OCI-LY7 (cell line): ENCODE measurements around the gene MICAL3. TPM values are rescaled to one million over a fixed set of nuclear protein-coding genes. Genes with fewer than 3 reads are reported as not detected.

Experiments
- BruUV-seq: library from RNA; stranded (reverse); fragments of 400-500 nt; replicated peaks from 2 replicates; lab custom pipeline; 2021; lab: Mats Ljungman, UMichigan
- CTCF ChIA-PET: fragments of 300-600 bp; sonication (Branson Sonifier 250); formaldehyde crosslinking; loops from one replicate; lab custom pipeline; 2022; ENCODE audit warnings: antibody characterized with exemption; ENCODE audit not compliant: unreplicated experiment; lab: Charles Lee
- POLR2A ChIA-PET: fragments of 300-600 bp; sonication (Branson Sonifier 250); formaldehyde crosslinking; loops from one replicate; lab custom pipeline; 2022; ENCODE audit warnings: antibody characterized with exemption; lab: Charles Lee
- DNase-seq: peaks from one replicate; pipeline ENCODE4 v3.0.0-alpha.2; 2015; ENCODE audit warnings: low spot score
- H2AFZ ChIP-seq: fragments of 200-600 bp; sonication (generic), shearing (Covaris generic); 2 replicates; pipeline ENCODE4 v1.6.1; 2014; ENCODE audit warnings: mild to moderate bottlenecking, antibody characterized with exemption, low read length, moderate library complexity
- H3K27ac ChIP-seq: fragments of 200-600 bp; sonication (generic); 2 replicates; pipeline ENCODE4 v1.5.1; 2014; ENCODE audit warnings: mixed run types, low read depth, mild to moderate bottlenecking, moderate library complexity, low read length, inconsistent platforms; ENCODE audit not compliant: poor library complexity, severe bottlenecking
- H3K36me3 ChIP-seq: fragments of 200-600 bp; sonication (generic); 2 replicates; pipeline ENCODE4 v1.6.1; 2014; ENCODE audit warnings: mild to moderate bottlenecking, antibody characterized with exemption, low read length, moderate library complexity, mixed read lengths; ENCODE audit not compliant: insufficient read depth
- H3K4me1 ChIP-seq: fragments of 200-600 bp; sonication (generic); 2 replicates; pipeline ENCODE4 v1.5.1; 2014; ENCODE audit warnings: mild to moderate bottlenecking, low read length; ENCODE audit not compliant: insufficient read depth, poor library complexity, severe bottlenecking
- H3K4me2 ChIP-seq: fragments of 200-600 bp; sonication (generic); 2 replicates; pipeline ENCODE4 v1.6.1; 2014; ENCODE audit warnings: mild to moderate bottlenecking, low read length
- H3K4me3 ChIP-seq: fragments of 200-600 bp; sonication (generic); 2 replicates; pipeline ENCODE4 v1.5.1; 2014; ENCODE audit warnings: mild to moderate bottlenecking, low read depth, low read length; ENCODE audit not compliant: poor library complexity, severe bottlenecking
- H3K79me2 ChIP-seq: fragments of 200-600 bp; sonication (generic); 2 replicates; pipeline ENCODE4 v1.6.1; 2016; ENCODE audit warnings: low read depth, mild to moderate bottlenecking, low read length, moderate library complexity, mixed read lengths; ENCODE audit not compliant: insufficient read depth
- H3K9me2 ChIP-seq: fragments of 200-600 bp; sonication (generic); 2 replicates; pipeline ENCODE4 v1.6.1; 2016; ENCODE audit warnings: mild to moderate bottlenecking, low read length, mixed read lengths; ENCODE audit not compliant: insufficient read depth
- H3K9me3 ChIP-seq: fragments of 200-600 bp; sonication (generic); 2 replicates; pipeline ENCODE4 v1.6.1; 2014; ENCODE audit warnings: mild to moderate bottlenecking, mixed run types, low read length, mixed read lengths
- H4K20me1 ChIP-seq: fragments of 200-600 bp; sonication (generic); 2 replicates; pipeline ENCODE4 v1.6.1; 2014; ENCODE audit warnings: mild to moderate bottlenecking, antibody characterized with exemption, low read length, moderate library complexity, mixed read lengths; ENCODE audit not compliant: insufficient read depth
- CTCF ChIP-seq: fragments of 200-600 bp; sonication (generic); conservative IDR thresholded peaks from 2 replicates; pipeline ENCODE4 v1.5.1; 2014; ENCODE audit warnings: mild to moderate bottlenecking, antibody characterized with exemption, low read length, moderate library complexity, mixed read lengths
- EZH2phosphoT487 ChIP-seq: fragments of 200-600 bp; sonication (generic); IDR thresholded peaks from 2 replicates; pipeline ENCODE4 v1.6.1; 2018; ENCODE audit warnings: low read depth, borderline replicate concordance, mild to moderate bottlenecking, mixed run types, antibody characterized with exemption, low read length, moderate library complexity, mixed read lengths
- intact Hi-C: fragments of 100-400 bp; cut with micrococcal nuclease; formaldehyde crosslinking; loops from one replicate; pipeline ENCODE4 v1.10.0; 2022; ENCODE audit not compliant: unreplicated experiment
- total RNA-seq, 2 experiments: library from RNA; depleted of rRNA in 1 of 2; stranded (reverse); fragments of >200 nt in 1 of 2; shearing (Covaris generic) in 1 of 2; gene quantifications; 2 replicates each; pipeline ENCODE4 v1.2.3, GENCODE V29; 2014 to 2022

Gene MICAL3
- total RNA-seq, 2 experiments from 2014 or later: 80.9 to 210 TPM

DNA sequence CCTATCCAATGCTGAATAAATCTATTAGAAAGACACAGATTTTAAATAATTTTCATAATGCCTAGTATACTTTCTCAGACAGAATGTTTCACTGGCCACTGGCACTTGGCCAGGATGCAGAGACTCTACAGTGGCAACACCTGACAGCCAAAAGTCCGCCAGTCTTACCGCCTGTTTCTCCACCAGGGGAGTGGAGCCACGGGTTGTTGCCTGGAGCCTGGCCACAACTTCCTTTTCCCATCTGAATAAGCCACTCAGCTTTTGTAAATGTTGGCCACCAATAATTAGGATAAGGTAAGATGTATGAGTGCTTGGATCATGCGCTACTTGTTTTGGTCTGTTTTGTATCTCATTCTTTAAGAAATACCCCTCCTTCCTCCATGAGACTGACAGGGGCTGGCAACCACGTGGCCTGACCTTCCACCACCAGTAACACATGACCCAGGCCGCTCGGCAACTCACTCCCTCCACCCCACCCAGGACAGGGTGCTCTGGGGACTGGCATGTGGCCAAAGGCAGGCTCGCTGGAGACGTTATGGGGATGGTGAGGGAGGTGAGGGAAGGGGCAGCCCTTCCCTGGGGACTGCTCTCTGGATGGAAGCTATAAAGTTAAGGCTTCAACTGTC is 157.1 kb downstream of the MICAL3 start:
- BruUV-seq: no TSS peak
- ChIA-PET POLR2A (no interaction called here), CTCF (no interaction called here)
- no peak for TF ChIP-seq CTCF
- intact Hi-C loops: no loop called here
- DNase-seq: no peak
- Histone ChIP-seq H4K20me1 (no peaks in the 10 kb centered on the region), H3K4me1 (no peaks in the 10 kb centered on the region), H3K4me2 (no peak overlapping the region), H3K9me2 (no peaks in the 10 kb centered on the region), H3K27ac (no peak overlapping the region), H2AFZ (no peak overlapping the region), H3K79me2 (no peaks in the 10 kb centered on the region), H3K9me3 (no peaks in the 10 kb centered on the region), H3K36me3 (peaks cover 98% of the 10 kb centered on the region), H3K4me3 (no peak overlapping the region)

GRCh38 chr22:17866621-17867020 is 157.7 kb downstream of the MICAL3 start:
- Histone ChIP-seq H4K20me1 (no peaks in the 10 kb centered on the region), H2AFZ (no peak overlapping the region), H3K9me3 (no peaks in the 10 kb centered on the region), H3K27ac (no peak overlapping the region), H3K36me3 (peaks cover 98% of the 10 kb centered on the region), H3K4me3 (no peak overlapping the region), H3K79me2 (no peaks in the 10 kb centered on the region), H3K9me2 (no peaks in the 10 kb centered on the region), H3K4me1 (no peaks in the 10 kb centered on the region), H3K4me2 (no peak overlapping the region)
- BruUV-seq: no TSS peak
- DNase-seq: no peak
- no peak for TF ChIP-seq CTCF
- no peak for TF ChIP-seq EZH2phosphoT487
- ChIA-PET POLR2A (no interaction called here), CTCF (no interaction called here)
- intact Hi-C loops: no loop called here

DNA sequence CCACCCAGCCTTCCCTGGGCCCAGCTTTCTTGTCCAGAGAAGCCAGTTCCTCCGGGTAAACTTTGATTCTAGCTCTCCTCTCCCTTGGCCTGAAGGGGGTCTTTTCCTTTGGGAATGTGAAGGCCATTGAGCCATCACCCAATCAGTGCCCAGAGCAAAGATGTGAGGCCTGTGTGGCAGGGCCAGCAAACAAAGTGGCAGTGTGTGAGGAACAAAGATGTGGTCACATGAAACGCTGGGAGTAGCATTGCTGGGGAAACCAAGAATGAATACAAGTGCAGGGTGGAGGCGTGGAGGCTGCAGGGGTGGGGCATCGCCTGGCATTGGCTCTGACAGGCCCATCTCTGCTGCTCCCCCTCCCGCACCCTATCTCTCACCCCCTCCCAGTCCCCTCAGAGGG is 158.2 kb downstream of the MICAL3 start:
- no peak overlapping the region for H2AFZ ChIP-seq
- BruUV-seq: no TSS peak
- H3K79me2 ChIP-seq: no peaks in the 10 kb centered on the region
- no peak for DNase-seq
- H3K9me3 ChIP-seq: no peaks in the 10 kb centered on the region
- POLR2A ChIA-PET: no interaction called here
- H3K4me3 ChIP-seq: no peak overlapping the region
- H3K4me2 ChIP-seq: no peak overlapping the region
- TF ChIP-seq CTCF: no peak
- TF ChIP-seq EZH2phosphoT487: no peak
- H4K20me1 ChIP-seq: no peaks in the 10 kb centered on the region
- peaks cover 98% of the 10 kb centered on the region for H3K36me3 ChIP-seq
- no peaks in the 10 kb centered on the region for H3K4me1 ChIP-seq
- H3K9me2 ChIP-seq: no peaks in the 10 kb centered on the region
- H3K27ac ChIP-seq: no peak overlapping the region
- intact Hi-C loops: no loop called here
- CTCF ChIA-PET: no interaction called here
